Astrocyte (in vitro differentiated cells and primary cell): ENCODE data around the gene CD59. TPM values are rescaled to one million over a fixed set of nuclear protein-coding genes. Genes with fewer than 3 reads are reported as not detected.

Experiments used
- DNase-seq: peaks from one replicate; pipeline ENCODE4 v3.0.0-alpha.2; 2010; ENCODE audit warnings: low read depth
- FAIRE-seq: peaks from 2 replicates; lab custom pipeline; 2011; peaks lifted over from hg19 to GRCh38; lab: Jason Lieb, UNC
- H2AFZ ChIP-seq: 2 replicates; pipeline ENCODE4 v1.6.0; 2012; ENCODE audit warnings: low read depth, low read length, inconsistent platforms
- H3K27ac ChIP-seq: 2 replicates; pipeline ENCODE4 v1.5.1; 2011; ENCODE audit warnings: low read depth, low read length, inconsistent platforms
- H3K27me3 ChIP-seq: 2 replicates; pipeline ENCODE4 v1.6.0; 2011; ENCODE audit warnings: low read length, inconsistent platforms; ENCODE audit not compliant: insufficient read depth
- H3K36me3 ChIP-seq: 2 replicates; pipeline ENCODE4 v1.5.1; 2011; ENCODE audit warnings: low read length, inconsistent platforms; ENCODE audit not compliant: insufficient read depth
- H3K4me1 ChIP-seq: 2 replicates; pipeline ENCODE4 v1.5.1; 2011; ENCODE audit warnings: low read length, inconsistent platforms; ENCODE audit not compliant: insufficient read depth
- H3K4me2 ChIP-seq: 2 replicates; pipeline ENCODE4 v1.6.0; 2012; ENCODE audit warnings: low read length, inconsistent platforms
- H3K4me3 ChIP-seq: 2 replicates; pipeline ENCODE4 v1.5.1; 2011; ENCODE audit warnings: low read depth, mild to moderate bottlenecking, low read length, inconsistent platforms; ENCODE audit not compliant: insufficient read depth
- H3K79me2 ChIP-seq: 2 replicates; pipeline ENCODE4 v1.6.0; 2012; ENCODE audit warnings: mild to moderate bottlenecking, low read length, inconsistent platforms; ENCODE audit not compliant: insufficient read depth
- H3K9ac ChIP-seq: 2 replicates; pipeline ENCODE4 v1.6.0; 2012; ENCODE audit warnings: mild to moderate bottlenecking, low read length, inconsistent platforms
- H3K9me3 ChIP-seq: 2 replicates; pipeline ENCODE4 v1.5.1; 2012; ENCODE audit warnings: low read depth, mild to moderate bottlenecking, low read length, inconsistent platforms; ENCODE audit not compliant: insufficient read depth
- H4K20me1 ChIP-seq: 2 replicates; pipeline ENCODE4 v1.6.0; 2012; ENCODE audit warnings: low read length, inconsistent platforms; ENCODE audit not compliant: insufficient read depth
- H3K27ac Mint-ChIP-seq: one replicate; pipeline ENCODE4 v1.8.0; 2021; ENCODE audit warnings: mild to moderate bottlenecking, mixed read lengths; ENCODE audit not compliant: unreplicated experiment
- H3K27me3 Mint-ChIP-seq: one replicate; pipeline ENCODE4 v1.8.0; 2021; ENCODE audit warnings: low read depth, mixed read lengths; ENCODE audit not compliant: unreplicated experiment
- H3K36me3 Mint-ChIP-seq: one replicate; pipeline ENCODE4 v1.8.0; 2021; ENCODE audit warnings: low read depth, mixed read lengths; ENCODE audit not compliant: unreplicated experiment
- H3K4me1 Mint-ChIP-seq: one replicate; pipeline ENCODE4 v1.8.0; 2021; ENCODE audit warnings: low read depth, mixed read lengths; ENCODE audit not compliant: unreplicated experiment
- H3K4me3 Mint-ChIP-seq: one replicate; pipeline ENCODE4 v1.8.0; 2021; ENCODE audit warnings: mild to moderate bottlenecking, moderate library complexity, mixed read lengths; ENCODE audit not compliant: unreplicated experiment
- H3K9me3 Mint-ChIP-seq: one replicate; pipeline ENCODE4 v1.8.0; 2021; ENCODE audit warnings: mild to moderate bottlenecking, mixed read lengths; ENCODE audit not compliant: unreplicated experiment
- EZH2 ChIP-seq: IDR thresholded peaks from 2 replicates; pipeline ENCODE4 v1.6.1; 2012; ENCODE audit warnings: mild to moderate bottlenecking, low read length, inconsistent platforms; ENCODE audit not compliant: insufficient read depth
- total RNA-seq: library from RNA; stranded (reverse); gene quantifications from 2 replicates; pipeline ENCODE4 v1.2.1, GENCODE V29; 2021
- TF ChIP-seq, protein P1 (sequence below): IDR thresholded peaks from 2 replicates; pipeline ENCODE4 v1.5.1; 2011; ENCODE audit warnings: low read depth, mild to moderate bottlenecking, inconsistent platforms, low read length, moderate library complexity; ENCODE audit not compliant: insufficient read depth

CD59 gene
- total RNA-seq, 1 donor from 2014 or later = 587 TPM

GRCh38 chr11:33737362-33737821 is 1.2 kb upstream of the CD59 start:
- H3K9me3 ChIP-seq = no peaks in the 10 kb centered on the region
- H3K9me3 Mint-ChIP-seq = no peaks in the 10 kb centered on the region
- no peaks in the 10 kb centered on the region for H3K27me3 ChIP-seq
- H3K27me3 Mint-ChIP-seq = no peaks in the 10 kb centered on the region
- H3K79me2 ChIP-seq = peaks cover 38% of the 10 kb centered on the region
- H3K4me3 Mint-ChIP-seq = peak overlapping the region; percentile 94
- H3K9ac ChIP-seq = peak overlapping the region; percentile 92
- peak overlapping the region; percentile 92 for H3K4me2 ChIP-seq
- peaks cover 4% of the 10 kb centered on the region for H3K36me3 Mint-ChIP-seq
- H3K4me1 Mint-ChIP-seq = peaks cover 16% of the 10 kb centered on the region
- H3K27ac Mint-ChIP-seq = peak overlapping the region; percentile 0
- peak overlapping the region; percentile 68 for H2AFZ ChIP-seq
- H3K36me3 ChIP-seq = peaks cover 10% of the 10 kb centered on the region
- DNase-seq (no peak), FAIRE-seq (no peak)
- H3K4me1 ChIP-seq = peaks cover 29% of the 10 kb centered on the region
- peak overlapping the region; percentile 84 for H3K4me3 ChIP-seq
- no peak for TF ChIP-seq EZH2
- TF ChIP-seq, protein P1, sequence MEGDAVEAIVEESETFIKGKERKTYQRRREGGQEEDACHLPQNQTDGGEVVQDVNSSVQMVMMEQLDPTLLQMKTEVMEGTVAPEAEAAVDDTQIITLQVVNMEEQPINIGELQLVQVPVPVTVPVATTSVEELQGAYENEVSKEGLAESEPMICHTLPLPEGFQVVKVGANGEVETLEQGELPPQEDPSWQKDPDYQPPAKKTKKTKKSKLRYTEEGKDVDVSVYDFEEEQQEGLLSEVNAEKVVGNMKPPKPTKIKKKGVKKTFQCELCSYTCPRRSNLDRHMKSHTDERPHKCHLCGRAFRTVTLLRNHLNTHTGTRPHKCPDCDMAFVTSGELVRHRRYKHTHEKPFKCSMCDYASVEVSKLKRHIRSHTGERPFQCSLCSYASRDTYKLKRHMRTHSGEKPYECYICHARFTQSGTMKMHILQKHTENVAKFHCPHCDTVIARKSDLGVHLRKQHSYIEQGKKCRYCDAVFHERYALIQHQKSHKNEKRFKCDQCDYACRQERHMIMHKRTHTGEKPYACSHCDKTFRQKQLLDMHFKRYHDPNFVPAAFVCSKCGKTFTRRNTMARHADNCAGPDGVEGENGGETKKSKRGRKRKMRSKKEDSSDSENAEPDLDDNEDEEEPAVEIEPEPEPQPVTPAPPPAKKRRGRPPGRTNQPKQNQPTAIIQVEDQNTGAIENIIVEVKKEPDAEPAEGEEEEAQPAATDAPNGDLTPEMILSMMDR = no peak
- H4K20me1 ChIP-seq = peaks cover 30% of the 10 kb centered on the region
- peak overlapping the region; percentile 94 for H3K27ac ChIP-seq

- peak overlapping the region; percentile 73 for H3K27ac Mint-ChIP-seq
- H3K36me3 ChIP-seq = peaks cover 19% of the 10 kb centered on the region
- TF ChIP-seq, protein P1 = no peak
- no peak for TF ChIP-seq EZH2
- H3K4me1 Mint-ChIP-seq = peaks cover 24% of the 10 kb centered on the region
- peak overlapping the region; percentile 92 for H3K4me2 ChIP-seq
- H3K9me3 Mint-ChIP-seq = no peaks in the 10 kb centered on the region
- no peaks in the 10 kb centered on the region for H3K9me3 ChIP-seq
- peak overlapping the region; percentile 84 for H3K4me3 ChIP-seq
- peaks cover 29% of the 10 kb centered on the region for H3K4me1 ChIP-seq
- peaks cover 57% of the 10 kb centered on the region for H3K79me2 ChIP-seq
- H4K20me1 ChIP-seq = peaks cover 48% of the 10 kb centered on the region
- no peaks in the 10 kb centered on the region for H3K27me3 Mint-ChIP-seq
- peak overlapping the region; percentile 92 for H3K9ac ChIP-seq
- H3K36me3 Mint-ChIP-seq = peaks cover 6% of the 10 kb centered on the region
- FAIRE-seq (no peak), DNase-seq (no peak)
- H3K27me3 ChIP-seq = no peaks in the 10 kb centered on the region
- peak overlapping the region; percentile 94 for H3K4me3 Mint-ChIP-seq
- H3K27ac ChIP-seq = peak overlapping the region; percentile 94
- no peak overlapping the region for H2AFZ ChIP-seq
These were observed 714 bp downstream of the CD59 start for GRCh38 chr11:33735271-33736147.
